Trophoblast cell (in vitro differentiated cells and primary cell): Measurements from ENCODE around the gene GOLGA7B.
A peak's percentile ranks its signal among the peaks of the same experiment; 100 is the strongest.
"Not testable (repeated sequence)": the region's sequence is repeated elsewhere in the genome, so short reads cannot be mapped to it uniquely, and the experiment has no call there.

Source experiments
- DNase-seq, 2 donors: peaks; one replicate each; pipeline ENCODE4 v3.0.0-alpha.2; 2016
- H2AFZ ChIP-seq: 2 replicates; pipeline ENCODE4 v1.6.1; 2013; ENCODE audit warnings: low read length, moderate library complexity, mild to moderate bottlenecking; ENCODE audit not compliant: insufficient read depth, poor library complexity
- H2AK5ac ChIP-seq: 2 replicates; pipeline ENCODE4 v1.6.1; 2013; ENCODE audit warnings: mild to moderate bottlenecking, low read length
- H2BK120ac ChIP-seq: 2 replicates; pipeline ENCODE4 v1.6.1; 2013; ENCODE audit warnings: low read length, mild to moderate bottlenecking, moderate library complexity; ENCODE audit not compliant: insufficient read depth, poor library complexity
- H2BK12ac ChIP-seq: 2 replicates; pipeline ENCODE4 v1.6.1; 2013; ENCODE audit warnings: mild to moderate bottlenecking, low read length, moderate library complexity
- H2BK5ac ChIP-seq: 2 replicates; pipeline ENCODE4 v1.6.1; 2013; ENCODE audit warnings: low read length, low read depth, moderate library complexity, mild to moderate bottlenecking; ENCODE audit not compliant: poor library complexity
- H3K14ac ChIP-seq: 2 replicates; pipeline ENCODE4 v1.6.1; 2013; ENCODE audit warnings: mild to moderate bottlenecking, low read length
- H3K18ac ChIP-seq: 2 replicates; pipeline ENCODE4 v1.6.1; 2013; ENCODE audit warnings: mild to moderate bottlenecking, low read length
- H3K23ac ChIP-seq: 2 replicates; pipeline ENCODE4 v1.6.1; 2013; ENCODE audit warnings: low read length
- H3K27ac ChIP-seq: 2 replicates; pipeline ENCODE4 v1.5.1; 2013; ENCODE audit warnings: low read depth, mild to moderate bottlenecking, inconsistent platforms, low read length, moderate library complexity
- H3K27me3 ChIP-seq: 2 replicates; pipeline ENCODE4 v1.6.1; 2013; ENCODE audit warnings: inconsistent platforms, mild to moderate bottlenecking, low read length, moderate library complexity; ENCODE audit not compliant: insufficient read depth
- H3K36me3 ChIP-seq, 2 experiments: 1 replicate in 1 of 2; 2 replicates in 1 of 2; pipeline ENCODE4 v1.6.1; 2013; ENCODE audit warnings: low read length in 2 of 2, mild to moderate bottlenecking in 2 of 2, moderate library complexity in 1 of 2; ENCODE audit not compliant: insufficient read depth in 2 of 2, control insufficient read depth in 1 of 2
- H3K4ac ChIP-seq: 2 replicates; pipeline ENCODE4 v1.6.1; 2013; ENCODE audit warnings: low read depth, mild to moderate bottlenecking, low read length, moderate library complexity
- H3K4me1 ChIP-seq, 2 experiments: 1 replicate in 1 of 2; 2 replicates in 1 of 2; pipeline ENCODE4 v1.6.1; 2013; ENCODE audit warnings: low read length in 2 of 2, mild to moderate bottlenecking in 2 of 2, moderate library complexity in 1 of 2; ENCODE audit not compliant: insufficient read depth in 2 of 2, control insufficient read depth in 1 of 2
- H3K4me2 ChIP-seq: 2 replicates; pipeline ENCODE4 v1.6.1; 2013; ENCODE audit warnings: inconsistent platforms, mild to moderate bottlenecking, low read length, moderate library complexity
- H3K4me3 ChIP-seq: 2 replicates; pipeline ENCODE4 v1.5.1; 2013; ENCODE audit warnings: mild to moderate bottlenecking, low read depth, low read length, inconsistent platforms
- H3K79me1 ChIP-seq: one replicate; pipeline ENCODE4 v1.6.1; 2013; ENCODE audit warnings: low read length
- H3K79me2 ChIP-seq: 2 replicates; pipeline ENCODE4 v1.6.1; 2013; ENCODE audit warnings: low read length, mild to moderate bottlenecking; ENCODE audit not compliant: control insufficient read depth, insufficient read depth, poor library complexity
- H3K9ac ChIP-seq: 2 replicates; pipeline ENCODE4 v1.6.1; 2013; ENCODE audit warnings: mild to moderate bottlenecking, low read length
- H3K9me3 ChIP-seq: 2 replicates; pipeline ENCODE4 v1.6.1; 2013; ENCODE audit warnings: low read depth, mild to moderate bottlenecking, control low read depth, inconsistent platforms, low read length; ENCODE audit not compliant: insufficient read depth
- H4K12ac ChIP-seq: 2 replicates; pipeline ENCODE4 v1.6.1; 2013; ENCODE audit warnings: low read depth, mild to moderate bottlenecking, low read length, moderate library complexity
- H4K8ac ChIP-seq: 2 replicates; pipeline ENCODE4 v1.6.1; 2013; ENCODE audit warnings: low read depth, mild to moderate bottlenecking, low read length, moderate library complexity
- H4K91ac ChIP-seq: one replicate; pipeline ENCODE4 v1.6.1; 2013; ENCODE audit warnings: low read depth, mild to moderate bottlenecking, low read length, moderate library complexity
- WGBS: extraction: QIAGEN DNeasy Blood & Tissue Kit; methylation state at CpG from one replicate; pipeline ENCODE4 v1.1.7; 2013; ENCODE audit warnings: missing lambda C conversion rate; ENCODE audit not compliant: insufficient read length, insufficient coverage; ENCODE audit errors: extremely low coverage; 5-methylcytosine and 5-hydroxymethylcytosine counted together

GOLGA7B gene

DNA sequence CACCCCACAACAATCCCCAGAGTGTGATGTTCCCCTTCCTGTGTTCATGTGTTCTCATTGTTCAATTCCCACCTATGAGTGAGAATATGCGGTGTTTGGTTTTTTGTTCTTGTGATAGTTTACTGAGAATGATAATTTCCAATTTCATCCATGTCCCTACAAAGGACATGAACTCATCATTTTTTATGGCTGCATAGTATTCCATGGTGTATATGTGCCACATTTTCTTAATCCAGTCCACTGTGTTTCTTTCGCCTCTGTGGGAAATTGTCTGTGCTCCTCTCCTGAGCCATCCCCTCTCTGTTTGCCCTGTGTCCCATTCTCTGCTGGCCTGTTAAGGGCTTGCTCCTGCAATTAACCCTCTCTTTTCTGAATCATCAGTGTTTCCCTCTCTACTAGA is 5.7 kb upstream of the GOLGA7B start:
- not testable (repeated sequence) for H3K18ac ChIP-seq, H3K36me3 ChIP-seq, H3K4ac ChIP-seq, H3K23ac ChIP-seq, H4K8ac ChIP-seq, H3K4me2 ChIP-seq, H3K27me3 ChIP-seq, H2BK5ac ChIP-seq, DNase-seq, H2AK5ac ChIP-seq, H2BK120ac ChIP-seq, H4K91ac ChIP-seq, H4K12ac ChIP-seq, H3K9me3 ChIP-seq, H3K14ac ChIP-seq, H2BK12ac ChIP-seq, H3K79me1 ChIP-seq, H3K4me3 ChIP-seq, H2AFZ ChIP-seq, H3K27ac ChIP-seq, H3K79me2 ChIP-seq, H3K4me1 ChIP-seq, H3K9ac ChIP-seq
- WGBS, result no CpG with 5 or more reads among the region's 2 CpGs

DNA sequence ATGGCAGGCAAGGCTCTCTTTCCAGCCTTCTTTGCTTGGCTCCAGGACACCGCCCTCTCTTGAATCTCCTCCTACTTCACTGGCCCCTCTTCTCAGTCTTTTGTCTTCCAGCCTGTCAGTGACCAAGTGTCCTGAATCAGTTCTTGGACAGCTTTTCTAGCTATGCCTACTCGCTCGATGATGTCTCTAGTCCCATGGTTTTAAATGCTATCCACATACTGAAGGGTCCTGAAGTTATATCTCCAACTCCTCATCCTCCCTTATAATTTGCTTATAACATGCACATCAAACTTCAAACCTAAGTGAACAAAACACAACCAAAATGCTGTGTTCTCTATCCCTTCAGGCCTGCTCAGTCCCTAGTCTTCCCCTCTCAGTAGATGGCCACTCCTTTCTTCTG is 5.0 kb upstream of the GOLGA7B start:
- DNase-seq, result no peak
- Histone ChIP-seq H4K91ac (no peak overlapping the region), H3K36me3 (no peaks in the 10 kb centered on the region), H3K18ac (no peak overlapping the region), H2BK5ac (no peak overlapping the region), H3K27ac (no peak overlapping the region), H3K4me3 (no peak overlapping the region), H2AK5ac (no peak overlapping the region), H4K12ac (no peak overlapping the region), H4K8ac (no peak overlapping the region), H3K4me2 (no peak overlapping the region), H2BK120ac (no peak overlapping the region), H3K14ac (no peak overlapping the region), H3K79me2 (no peaks in the 10 kb centered on the region), H3K23ac (no peak overlapping the region), H3K9me3 (peaks cover 2% of the 10 kb centered on the region), H3K9ac (no peak overlapping the region), H3K4ac (no peak overlapping the region), H3K27me3 (peaks cover 2% of the 10 kb centered on the region), H3K4me1 (peaks cover 4 to 5% of the 10 kb centered on the region in 2 experiments), H2AFZ (no peak overlapping the region), H2BK12ac (no peak overlapping the region), H3K79me1 (no peaks in the 10 kb centered on the region)
- no CpG with 5 or more reads among the region's 3 CpGs for WGBS

DNA sequence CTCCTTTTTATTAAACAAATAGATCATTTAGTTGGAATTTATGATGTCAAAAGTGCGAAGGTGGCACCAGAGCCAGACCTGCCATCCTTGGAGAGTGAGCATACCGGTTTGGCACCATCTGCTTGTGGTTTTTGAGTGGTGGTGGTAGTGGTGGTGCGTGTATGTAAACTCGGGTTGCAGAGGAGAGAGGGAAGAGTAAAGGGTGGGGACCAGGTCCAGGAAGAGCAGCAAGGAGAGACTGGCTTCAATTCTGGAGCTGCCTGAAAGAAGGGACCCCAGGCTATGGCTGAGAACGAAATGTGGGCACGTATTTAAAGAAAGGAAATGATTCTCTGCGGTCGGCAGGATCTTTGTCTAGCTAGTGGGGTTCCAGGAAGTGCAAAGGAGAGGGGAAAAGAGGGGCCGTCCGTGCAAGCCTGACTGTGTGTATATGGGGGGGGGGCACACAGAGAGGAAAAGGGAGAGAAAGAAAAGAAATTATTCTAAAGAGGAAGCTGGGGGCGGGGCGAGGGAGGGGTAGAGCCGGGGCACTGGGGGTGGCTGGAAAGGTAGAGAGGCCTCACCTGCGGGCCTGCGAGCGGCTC is 448 bp upstream of the GOLGA7B start:
- Histone ChIP-seq H3K4me3 (peak overlapping the region; percentile 56), H3K4me2 (peak overlapping the region; percentile 91), H2BK12ac (no peak overlapping the region), H3K79me1 (no peaks in the 10 kb centered on the region), H2AK5ac (no peak overlapping the region), H3K36me3 (no peaks in the 10 kb centered on the region), H3K18ac (no peak overlapping the region), H3K14ac (no peak overlapping the region), H3K4me1 (peaks cover 4 to 6% of the 10 kb centered on the region in 2 experiments), H2BK120ac (no peak overlapping the region), H3K23ac (no peak overlapping the region), H3K9me3 (peaks cover 4% of the 10 kb centered on the region), H4K12ac (no peak overlapping the region), H2BK5ac (no peak overlapping the region), H4K8ac (no peak overlapping the region), H2AFZ (no peak overlapping the region), H3K79me2 (no peaks in the 10 kb centered on the region), H3K27ac (no peak overlapping the region), H3K4ac (no peak overlapping the region), H3K9ac (no peak overlapping the region), H4K91ac (no peak overlapping the region), H3K27me3 (peaks cover 16% of the 10 kb centered on the region)
- no peak for DNase-seq
- no CpG with 5 or more reads among the region's 16 CpGs for WGBS

DNA sequence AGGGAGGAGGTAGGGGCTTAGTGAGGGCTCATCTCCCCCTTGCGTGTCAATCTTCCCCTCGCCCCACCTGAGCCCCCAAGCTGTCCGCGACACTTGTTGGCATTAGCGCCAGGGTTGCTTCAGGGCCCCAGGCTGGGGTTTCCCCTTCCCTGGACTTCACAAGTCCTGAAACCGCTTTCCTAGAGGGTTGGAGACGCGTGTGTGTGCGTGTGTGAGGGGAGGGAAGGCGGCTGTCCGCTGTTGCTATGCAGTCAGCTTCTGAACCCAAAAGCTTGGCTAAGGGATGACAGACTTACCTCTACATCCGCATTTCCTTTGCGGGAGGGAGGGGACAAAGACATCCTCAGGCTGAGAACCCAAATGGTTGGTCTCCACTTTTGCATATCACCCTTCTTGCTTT is 803 bp downstream of the GOLGA7B start:
- H2BK120ac ChIP-seq, result no peak overlapping the region
- H2BK5ac ChIP-seq, result no peak overlapping the region
- no peak overlapping the region for H3K4me3 ChIP-seq
- no peak overlapping the region for H3K9ac ChIP-seq
- no peak overlapping the region for H4K8ac ChIP-seq
- H3K27me3 ChIP-seq, result peaks cover 16% of the 10 kb centered on the region
- H4K91ac ChIP-seq, result no peak overlapping the region
- no peak overlapping the region for H3K14ac ChIP-seq
- no CpG with 5 or more reads among the region's 13 CpGs for WGBS
- H3K79me1 ChIP-seq, result no peaks in the 10 kb centered on the region
- H3K9me3 ChIP-seq, result peaks cover 4% of the 10 kb centered on the region
- no peak overlapping the region for H2AK5ac ChIP-seq
- no peak overlapping the region for H2BK12ac ChIP-seq
- no peak overlapping the region for H3K27ac ChIP-seq
- no peak overlapping the region for H2AFZ ChIP-seq
- H3K4me2 ChIP-seq, result no peak overlapping the region
- H3K36me3 ChIP-seq, result no peaks in the 10 kb centered on the region
- H3K79me2 ChIP-seq, result no peaks in the 10 kb centered on the region
- no peak overlapping the region for H4K12ac ChIP-seq
- peaks cover 4 to 6% of the 10 kb centered on the region in 2 experiments for H3K4me1 ChIP-seq
- H3K23ac ChIP-seq, result no peak overlapping the region
- DNase-seq, result peak in 1 of 2 donors; percentile 10
- H3K4ac ChIP-seq, result no peak overlapping the region
- no peak overlapping the region for H3K18ac ChIP-seq
